GM19372 (cell line): ENCODE data around the gene LHPP.

ENCODE experiments used
- ATAC-seq: cut with Tn5 transposase; IDR thresholded peaks from one replicate; pipeline ENCODE4 v1.9.1; 2021; ENCODE audit warnings: mild to moderate bottlenecking, low read depth, moderate library complexity; ENCODE audit not compliant: unreplicated experiment

The LHPP gene

DNA sequence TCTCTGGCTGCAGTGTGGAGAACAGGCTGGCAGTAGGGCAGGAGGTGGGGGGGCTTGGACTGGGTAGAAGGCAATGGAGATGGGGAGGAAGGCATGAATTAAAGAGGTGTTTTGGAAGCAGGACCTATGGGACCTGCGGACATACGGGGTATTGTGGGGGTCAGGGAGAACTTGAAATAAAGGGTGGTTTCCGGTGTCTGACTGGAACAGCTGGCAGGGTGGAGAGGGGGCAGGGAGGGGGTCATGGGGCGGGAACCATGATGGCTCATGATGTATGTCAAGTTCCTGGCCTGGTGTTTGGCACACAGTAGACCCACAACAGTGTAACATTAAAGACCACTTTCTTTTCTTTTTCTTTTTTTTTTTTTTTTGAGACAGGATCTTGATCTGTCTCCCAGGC lies 5.5 kb downstream of the LHPP start:
- ATAC-seq, result no peak

DNA sequence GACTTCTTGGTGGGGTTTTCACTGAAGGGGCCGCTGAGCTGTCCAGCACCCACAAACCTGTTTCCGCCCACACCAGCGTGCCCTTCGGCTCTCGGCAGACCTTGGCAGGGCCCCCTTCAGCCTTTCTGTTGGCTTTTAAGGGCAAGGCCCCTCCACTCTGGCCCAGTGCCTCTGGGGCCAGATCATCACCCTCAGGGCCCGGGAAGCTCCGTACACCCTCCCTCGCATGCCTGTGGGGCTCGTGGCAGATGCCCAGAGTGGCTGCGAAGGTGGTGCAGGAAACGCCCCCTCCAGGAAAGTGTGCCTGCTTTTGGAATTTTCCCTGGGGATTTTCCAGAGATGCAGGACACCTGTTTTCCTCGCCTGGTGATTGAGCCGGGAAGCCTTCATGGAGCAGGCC lies 7.0 kb downstream of the LHPP start:
- no peak for ATAC-seq

DNA sequence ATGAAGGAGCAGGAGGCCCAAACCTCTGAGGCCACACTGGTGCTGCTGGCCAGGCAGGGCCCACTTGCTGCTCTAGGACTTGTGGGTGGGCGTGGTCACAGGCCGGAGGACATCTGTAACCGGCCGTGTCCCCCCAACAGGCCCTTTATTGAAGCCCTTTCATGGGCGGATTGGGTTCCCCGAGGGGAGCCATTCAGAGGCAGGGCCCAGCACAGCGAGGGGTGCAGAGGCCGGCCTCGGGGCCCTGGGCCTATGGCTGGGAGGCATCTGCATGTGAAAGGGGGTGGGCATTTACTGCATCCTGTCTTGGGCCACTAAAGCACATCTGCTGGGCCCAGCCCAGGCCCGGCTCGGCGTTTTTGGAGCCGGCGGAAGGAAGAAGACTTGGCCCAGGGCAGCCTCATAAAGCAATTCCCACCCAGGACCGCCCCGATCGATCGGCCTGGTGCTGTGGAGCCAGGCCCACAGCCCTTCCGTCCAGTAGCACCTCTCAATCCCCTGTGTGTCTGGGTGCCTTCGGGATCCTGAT lies 8.4 kb downstream of the LHPP start:
- ATAC-seq, result no peak

DNA sequence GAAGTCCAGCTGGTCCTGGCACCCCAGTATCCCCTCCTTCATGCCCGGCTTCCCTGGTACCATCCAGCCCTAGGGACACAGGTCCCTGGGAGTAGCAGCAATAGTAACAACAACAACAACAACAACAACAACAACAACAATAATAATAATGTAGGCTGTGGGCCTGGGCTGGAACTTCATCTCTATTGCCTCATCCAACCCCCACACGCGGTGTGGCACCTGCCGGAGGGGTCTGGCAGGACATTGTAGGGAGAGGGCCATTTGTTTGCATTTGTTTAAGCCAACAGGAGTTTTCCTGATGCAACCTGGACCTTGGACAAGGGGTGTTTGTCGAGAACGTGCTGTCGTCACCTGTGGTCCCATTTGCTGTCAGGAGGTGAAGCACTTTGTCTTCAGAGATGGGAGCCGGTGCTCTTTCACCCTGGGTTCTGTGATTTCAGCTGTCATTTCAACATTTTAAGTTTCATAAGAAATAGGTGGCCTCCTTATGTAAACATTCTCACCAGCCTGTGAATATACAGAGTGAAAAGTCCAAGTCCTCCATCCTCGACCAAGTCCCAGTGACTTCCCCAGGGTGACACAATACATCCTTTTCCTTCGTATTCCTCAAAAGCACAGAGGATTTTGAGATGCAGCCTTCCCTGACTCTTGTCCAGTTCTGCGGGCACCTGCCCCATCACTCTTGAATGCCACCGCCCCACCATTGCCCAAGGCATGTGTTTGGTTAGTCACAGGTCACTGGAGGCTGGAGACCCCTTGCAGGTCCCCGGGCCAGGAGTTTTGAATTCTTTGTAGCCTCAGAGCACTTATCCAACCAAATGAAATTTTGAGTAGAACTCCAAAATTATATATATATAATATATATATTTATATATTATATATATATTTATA lies 9.2 kb downstream of the LHPP start:
- no peak for ATAC-seq

DNA sequence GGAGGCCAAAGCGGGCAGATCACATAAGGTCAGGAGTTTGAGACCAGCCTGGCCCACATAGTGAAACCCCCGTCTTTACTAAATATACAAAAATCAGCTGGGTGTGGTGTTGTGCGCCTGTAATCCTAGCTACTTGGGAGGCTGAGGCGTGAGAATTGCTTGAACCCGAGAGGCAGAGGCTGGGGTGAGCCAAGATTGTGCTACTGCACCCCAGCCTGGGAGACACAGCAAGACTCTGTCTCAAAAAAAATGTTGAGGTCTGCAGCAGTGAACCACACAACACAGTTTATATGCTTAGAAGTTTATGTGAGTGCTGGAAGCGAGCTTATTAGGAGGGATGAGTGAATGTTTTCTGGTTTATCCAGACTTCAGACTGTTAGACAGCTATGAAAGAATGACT lies 10.4 kb downstream of the LHPP start:
- ATAC-seq, result no peak

DNA sequence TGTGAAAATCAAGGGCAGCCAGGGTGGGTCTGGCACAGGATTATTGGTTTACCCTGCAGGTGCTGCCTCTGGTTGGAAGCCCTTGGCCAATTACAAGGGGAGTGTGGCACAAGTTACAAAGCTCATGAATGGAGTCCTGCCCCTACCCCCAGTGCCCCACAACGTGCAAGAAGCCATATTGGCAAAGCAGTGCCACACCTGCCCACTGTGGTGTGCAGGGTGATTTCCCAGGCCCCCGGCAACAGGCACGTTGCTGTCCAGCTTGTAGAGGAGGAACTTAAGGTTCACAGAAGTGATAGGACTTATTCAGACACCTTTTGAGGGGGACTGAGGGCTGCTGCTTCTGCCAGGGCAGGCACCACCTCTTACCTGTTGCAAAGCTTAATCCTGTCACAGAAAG lies 11.4 kb downstream of the LHPP start:
- no peak for ATAC-seq

DNA sequence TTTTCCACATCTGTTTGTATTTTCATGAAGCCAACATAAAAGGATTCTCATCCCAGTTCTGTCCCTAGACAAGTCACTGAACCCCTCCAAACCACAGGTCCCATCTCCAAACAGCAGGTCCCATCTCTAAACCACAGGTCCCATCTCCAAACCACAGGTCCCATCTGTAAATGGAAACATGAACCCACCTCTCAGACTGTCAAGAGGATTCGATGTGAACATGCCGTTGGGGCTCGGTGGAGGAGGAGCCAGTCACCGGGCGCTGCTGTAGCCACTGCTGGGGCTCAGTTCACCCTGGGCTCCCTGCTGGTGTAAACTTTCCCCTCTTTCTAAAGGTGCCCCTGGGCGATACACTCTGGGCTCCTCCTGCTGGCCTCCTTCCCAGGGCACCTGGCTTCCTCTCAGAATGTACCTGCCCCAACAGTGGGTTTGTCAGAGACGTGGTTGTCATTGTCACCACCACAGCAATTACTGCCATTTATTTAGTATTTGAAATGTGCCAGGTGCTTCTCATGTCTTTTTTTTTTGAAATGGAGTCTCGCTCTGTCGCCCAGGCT lies 13.0 kb downstream of the LHPP start:
- no peak for ATAC-seq

DNA sequence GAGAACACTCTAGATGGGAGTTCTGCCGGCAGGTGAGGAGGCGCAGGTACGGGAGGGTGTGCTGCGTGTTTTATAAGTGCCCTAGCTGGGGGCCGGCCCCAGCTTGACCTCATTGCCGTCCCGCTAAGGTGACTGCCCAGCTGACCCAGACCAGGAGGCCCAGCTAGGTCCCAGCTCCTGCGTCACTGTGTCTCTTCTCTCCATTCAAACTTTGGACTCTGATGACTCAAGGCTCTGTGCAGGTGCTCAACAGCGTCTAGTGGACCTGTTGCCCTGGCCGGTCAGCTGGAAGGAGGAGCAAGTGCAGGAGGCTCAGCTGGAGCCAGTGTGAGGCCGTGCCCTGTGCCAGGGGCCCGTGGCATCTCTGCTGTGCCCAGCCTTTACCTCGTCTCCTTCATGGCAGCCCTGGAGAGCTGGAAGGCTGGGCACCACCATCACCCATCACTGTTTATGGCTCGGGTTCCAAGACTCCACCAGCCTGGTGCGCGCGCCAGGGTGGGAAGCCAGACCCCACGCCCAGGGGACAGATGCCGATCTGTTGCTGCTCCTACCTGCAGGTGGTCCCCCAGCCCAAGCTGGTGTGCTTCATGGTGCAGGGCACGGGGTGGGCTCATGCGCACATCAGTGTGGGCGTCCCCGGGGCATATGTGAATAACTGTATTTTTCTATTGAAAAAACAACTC lies 14.6 kb downstream of the LHPP start:
- no peak for ATAC-seq

DNA sequence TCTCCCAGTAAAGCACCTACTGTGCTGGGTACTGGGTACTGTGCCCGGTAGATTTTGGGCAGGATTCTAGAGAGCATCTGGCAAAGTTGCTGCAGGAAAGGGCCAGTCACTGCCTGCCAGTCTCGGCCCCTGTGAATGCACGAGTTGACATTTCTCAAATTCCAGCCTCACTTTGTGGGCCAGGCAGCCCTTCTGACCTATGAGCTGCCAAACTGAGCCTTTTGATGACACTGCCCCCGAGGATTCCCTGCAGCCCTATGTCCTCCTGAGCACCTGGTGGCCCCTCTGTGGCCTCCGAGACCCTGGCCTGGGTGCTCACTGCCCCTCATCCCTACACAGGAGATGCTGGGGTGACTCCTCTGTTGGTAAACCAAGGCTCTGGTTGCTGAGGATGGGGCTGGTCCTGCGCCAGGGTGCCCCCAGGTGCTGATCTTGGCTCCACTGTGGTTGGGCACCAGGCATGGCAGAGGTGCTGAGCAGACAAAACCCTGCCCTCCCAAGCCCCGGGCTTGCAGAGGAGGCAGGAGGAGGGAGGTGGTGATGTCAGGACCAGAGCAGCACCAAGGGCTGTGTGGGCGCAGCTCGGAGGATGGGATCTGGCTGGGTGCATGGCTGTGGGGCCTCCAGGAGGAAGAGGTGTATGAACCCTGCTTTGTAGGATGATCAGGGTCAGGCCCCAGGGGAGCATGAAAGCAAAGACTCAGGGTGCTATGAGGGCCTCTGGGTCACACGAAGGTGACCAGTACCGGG lies 16.2 kb downstream of the LHPP start:
- ATAC-seq, result no peak

DNA sequence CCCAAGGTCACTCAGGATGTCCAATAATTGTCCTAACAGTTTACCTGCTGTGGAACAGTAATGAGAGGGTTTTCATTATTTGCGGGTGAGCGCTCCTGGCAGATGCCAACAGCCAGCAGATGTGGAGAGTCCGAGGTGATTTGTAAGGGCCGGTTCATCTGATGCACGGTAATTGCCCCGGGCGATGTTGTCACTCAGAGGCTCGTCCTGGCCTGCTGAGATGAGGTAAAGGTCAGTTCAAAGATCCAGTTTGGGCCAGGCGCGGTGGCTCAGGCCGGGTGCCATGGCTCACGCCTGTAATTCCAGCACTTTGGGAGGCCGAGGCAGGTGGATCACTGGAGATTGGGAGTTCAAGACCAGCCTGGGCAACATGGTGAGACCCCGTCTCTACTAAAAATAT lies 16.9 kb downstream of the LHPP start:
- ATAC-seq, result no peak

DNA sequence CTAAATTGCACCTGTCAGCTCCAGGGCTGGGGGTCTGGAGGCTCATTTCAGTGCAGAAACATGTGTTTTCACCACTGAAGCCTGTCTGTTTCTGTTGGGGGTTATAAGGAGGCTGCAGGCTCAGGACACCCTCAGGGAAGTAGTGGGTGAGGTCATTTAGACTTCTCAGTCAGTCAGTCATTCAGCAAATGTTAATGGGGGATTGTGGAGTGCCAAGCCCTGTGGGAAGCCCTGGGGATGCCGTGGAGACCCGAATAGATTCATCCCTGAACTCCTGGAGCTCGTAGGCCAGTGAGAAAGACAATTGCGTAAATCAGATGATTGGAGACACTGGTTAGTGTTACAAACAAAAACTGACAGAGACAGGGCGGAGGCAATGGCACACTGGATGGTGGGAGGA lies 19.2 kb downstream of the LHPP start:
- no peak for ATAC-seq

DNA sequence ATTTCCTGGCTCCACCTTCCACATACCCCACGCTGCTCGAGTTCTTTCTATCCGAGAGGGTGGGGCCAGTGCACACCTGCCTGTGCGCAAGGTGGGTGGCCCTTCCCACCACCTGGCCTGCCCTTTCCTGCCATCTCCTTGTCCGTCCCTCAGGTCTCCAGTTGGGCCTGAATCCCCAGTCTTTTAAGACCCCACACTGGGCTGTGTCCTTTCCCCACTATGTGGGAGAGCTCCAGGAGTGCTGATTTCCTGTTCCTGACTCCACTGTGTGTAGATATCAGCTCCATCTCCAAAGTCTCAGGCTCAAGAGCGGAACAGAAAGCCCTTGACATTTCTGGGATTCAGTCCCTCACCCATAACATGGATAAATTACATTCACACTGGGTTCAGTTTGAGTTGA lies 20.1 kb downstream of the LHPP start:
- no peak for ATAC-seq

DNA sequence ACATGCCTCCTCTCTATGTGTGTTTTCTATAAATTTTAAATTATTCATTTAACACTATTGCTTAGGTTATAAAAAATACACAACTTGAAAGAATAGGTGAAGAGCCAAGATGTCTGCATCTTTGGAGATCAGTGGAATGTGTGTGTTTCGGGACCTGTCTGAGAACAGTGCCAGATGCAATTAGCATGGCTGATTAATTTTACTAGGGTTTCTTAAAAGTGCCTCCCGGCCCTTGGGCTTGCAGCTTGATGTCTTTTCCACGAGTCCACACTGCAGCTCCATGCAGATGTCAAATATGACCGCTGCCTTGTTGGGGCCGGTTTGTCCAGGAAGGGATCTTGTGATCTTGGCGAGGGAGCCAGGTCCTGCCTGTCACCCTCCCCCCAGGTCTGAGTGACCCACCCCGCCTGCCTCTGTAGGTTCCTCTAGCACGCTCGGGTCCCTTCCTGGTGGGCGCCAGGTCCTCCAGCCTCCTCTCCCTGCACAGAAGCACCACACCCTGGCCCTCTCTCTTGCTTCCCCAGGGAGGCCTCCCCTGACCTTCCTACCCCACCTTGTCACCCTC lies 20.7 kb downstream of the LHPP start:
- ATAC-seq, result no peak

DNA sequence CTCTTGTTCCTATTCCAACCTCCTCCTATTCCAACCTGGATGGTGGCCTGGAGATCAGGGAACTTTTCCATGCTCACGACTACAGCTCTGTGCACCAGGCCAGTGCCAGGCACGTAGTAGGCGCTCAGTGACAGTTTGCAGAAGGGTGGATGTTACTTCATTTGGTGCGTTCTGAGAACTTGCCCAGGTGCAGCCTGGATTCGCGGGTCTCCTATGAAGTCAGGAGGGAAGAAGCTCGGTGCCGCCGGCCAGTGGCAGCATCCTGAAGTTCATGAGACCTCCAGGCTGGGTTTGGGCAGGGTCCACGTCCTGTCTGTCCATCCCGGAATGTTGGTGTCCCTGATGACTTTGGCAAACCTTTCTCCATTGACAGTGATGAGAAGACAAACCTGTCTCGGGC lies 21.3 kb downstream of the LHPP start:
- no peak for ATAC-seq

DNA sequence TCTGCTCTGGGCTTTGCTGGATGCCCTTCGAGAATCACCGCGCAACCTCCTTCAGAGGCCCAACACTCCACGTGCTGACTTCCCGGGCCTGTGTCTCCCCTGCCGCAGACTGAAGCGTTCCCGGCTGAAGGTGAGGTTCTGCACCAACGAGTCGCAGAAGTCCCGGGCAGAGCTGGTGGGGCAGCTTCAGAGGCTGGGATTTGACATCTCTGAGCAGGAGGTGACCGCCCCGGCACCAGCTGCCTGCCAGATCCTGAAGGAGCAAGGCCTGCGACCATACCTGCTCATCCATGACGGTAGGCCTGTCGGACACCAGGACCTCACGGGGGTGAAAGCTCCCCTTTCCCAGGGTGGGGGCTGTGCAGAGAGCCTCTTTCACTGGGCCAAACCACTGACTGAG lies 22.4 kb downstream of the LHPP start:
- no peak for ATAC-seq

DNA sequence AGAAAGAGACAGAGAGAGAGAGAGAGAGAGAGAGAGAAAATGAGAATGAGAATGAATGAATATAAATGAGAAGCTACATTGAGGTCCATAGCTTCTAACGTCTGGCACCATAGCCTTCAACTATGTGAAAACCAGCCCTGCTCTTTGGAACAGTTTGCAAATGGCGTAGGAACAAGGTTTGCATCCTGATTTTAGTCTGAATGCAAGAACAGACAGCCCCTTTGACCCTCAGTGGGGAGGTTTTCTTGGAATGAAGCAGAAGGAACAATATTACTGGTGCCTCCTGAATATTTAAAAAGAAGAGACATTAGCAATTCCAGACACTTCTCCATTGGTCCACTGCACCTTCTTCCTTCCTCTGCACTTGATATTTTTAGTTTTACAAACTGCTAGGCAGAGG lies 23.0 kb downstream of the LHPP start:
- no peak for ATAC-seq

DNA sequence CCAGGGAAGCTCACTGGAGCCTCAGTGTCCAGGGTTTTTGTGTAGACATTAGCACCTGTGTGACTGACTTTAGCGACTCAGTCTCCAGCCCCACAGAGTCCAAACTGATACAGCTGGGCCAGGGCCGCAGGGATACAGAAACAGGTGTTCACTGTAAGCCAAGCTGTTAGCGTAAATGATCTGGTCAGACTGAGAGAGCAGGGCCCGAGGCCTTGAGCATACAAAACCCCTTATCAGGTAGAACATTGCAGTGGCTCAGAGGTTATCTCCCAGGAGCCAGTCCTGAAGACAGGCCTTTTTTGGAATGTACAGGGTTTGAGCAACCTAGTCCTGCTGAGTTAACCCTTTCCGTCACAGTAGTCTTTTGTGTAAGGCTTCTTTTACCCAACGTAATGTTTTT lies 25.0 kb downstream of the LHPP start:
- no peak for ATAC-seq

DNA sequence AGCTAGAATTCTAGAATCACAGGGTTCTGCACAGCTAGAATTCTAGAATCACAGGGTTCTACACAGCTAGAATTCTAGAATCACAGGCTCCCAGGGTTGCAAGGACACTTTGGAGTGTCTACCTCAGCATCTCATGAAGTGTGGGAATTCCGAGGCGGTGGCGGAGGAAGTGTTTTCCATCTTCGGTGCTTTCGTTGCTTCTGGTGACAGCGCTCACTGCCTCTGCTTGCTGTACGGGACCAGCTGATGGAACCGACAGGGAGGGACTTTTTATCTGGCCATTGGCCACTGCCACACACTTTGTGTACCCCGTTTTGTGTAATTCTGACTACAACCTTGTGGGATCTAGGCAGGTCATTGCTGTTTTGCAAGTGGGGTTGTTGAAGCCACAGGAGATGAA lies 29.5 kb downstream of the LHPP start:
- ATAC-seq, result no peak

DNA sequence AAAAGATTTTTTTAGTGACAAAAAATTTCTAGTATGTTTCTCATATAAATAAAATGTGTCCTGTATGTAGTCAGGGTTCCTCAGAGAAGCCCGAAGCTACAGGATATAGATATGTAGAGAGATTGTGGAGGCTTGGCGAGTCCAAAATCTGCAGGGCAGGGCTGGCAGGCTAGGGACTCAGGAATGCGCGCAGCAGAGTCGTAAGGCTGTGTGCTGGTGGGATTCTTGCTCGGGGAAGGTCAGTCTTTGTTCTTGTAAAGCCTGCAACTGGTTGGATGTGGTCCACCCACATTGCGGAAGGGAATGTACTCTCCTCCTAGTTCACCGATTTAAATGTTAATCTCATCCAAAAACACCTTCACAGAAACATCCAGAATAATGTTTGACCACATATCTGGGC lies 30.6 kb downstream of the LHPP start:
- ATAC-seq, result no peak

DNA sequence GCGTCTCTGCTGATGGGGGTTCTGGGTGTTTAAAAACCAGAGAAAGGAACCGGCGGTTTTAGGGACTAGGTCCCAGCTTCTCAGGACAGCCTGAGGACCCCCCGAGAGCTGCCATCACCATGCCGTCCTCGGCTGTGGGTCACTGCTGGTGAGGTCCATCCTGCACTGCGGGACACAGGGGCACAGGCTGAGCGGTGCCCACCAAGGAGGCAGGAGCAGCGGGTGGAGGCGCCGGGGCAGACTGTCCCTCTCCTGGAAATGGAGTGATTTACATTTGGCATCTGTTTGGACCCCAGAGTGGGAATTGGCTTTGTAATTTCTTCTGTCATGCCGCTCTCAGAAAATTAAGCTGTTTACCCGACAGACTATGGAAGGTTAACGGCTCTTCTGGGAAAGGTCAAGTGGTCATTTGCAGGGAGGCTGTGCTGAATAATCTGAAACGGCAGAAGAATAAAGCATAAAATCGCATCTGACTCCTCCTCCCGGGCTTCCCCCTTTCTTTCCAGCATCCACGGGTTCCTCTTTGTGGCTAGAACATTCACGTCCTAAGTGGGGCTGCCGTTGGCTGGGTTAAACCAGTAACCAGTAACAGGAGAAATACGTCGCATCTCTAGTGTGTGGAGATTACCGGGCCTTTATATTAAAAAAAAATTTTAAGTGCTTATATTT lies 31.7 kb downstream of the LHPP start:
- no peak for ATAC-seq
